GM15510 (cell line): ENCODE results near the gene L2HGDH.

Experiments
- POLR2A ChIP-seq: IDR thresholded peaks from 3 replicates; pipeline ENCODE4 v1.6.1; 2011; ENCODE audit warnings: borderline replicate concordance; ENCODE audit not compliant: insufficient read length; ENCODE audit errors: extremely low read depth

The L2HGDH gene

DNA sequence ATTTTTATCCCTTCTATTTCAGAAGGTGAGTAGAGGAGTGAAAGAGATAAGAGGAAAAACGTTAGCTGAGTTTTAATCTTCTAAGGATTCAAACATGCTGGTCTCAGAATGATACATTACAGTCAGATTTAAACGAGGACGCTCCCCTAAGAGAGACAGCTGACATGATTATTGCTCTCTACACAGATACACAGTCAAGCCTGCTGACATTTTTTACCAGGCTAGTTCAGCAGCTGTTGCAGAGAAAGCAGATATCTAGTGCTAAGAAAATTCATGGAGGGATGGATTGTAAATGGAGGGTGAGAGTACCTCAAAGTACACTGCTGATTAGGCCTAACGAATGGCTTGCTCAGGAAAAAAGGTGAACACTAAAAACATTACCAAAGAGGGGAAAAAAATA is 48.7 kb downstream of the L2HGDH start:
- no peak for TF ChIP-seq POLR2A

DNA sequence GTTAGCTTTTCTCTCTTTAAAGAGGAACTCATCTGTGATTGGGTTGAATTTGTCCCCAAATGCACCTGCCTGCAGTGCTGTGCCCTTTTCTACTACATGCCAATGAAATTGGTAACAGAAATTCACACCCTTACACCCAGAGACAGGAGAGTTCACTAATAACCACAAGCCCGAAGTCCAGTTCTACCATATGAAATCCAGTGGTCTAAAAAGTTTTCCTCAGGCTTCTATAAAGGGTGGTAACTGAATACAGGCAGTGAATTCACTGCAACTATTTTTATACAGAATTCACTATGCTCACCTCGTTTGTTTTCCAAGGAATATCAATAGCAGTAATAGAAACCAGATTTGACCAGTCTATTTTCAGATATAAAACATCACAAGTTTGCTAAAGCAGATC is 49.2 kb downstream of the L2HGDH start:
- no peak for TF ChIP-seq POLR2A

DNA sequence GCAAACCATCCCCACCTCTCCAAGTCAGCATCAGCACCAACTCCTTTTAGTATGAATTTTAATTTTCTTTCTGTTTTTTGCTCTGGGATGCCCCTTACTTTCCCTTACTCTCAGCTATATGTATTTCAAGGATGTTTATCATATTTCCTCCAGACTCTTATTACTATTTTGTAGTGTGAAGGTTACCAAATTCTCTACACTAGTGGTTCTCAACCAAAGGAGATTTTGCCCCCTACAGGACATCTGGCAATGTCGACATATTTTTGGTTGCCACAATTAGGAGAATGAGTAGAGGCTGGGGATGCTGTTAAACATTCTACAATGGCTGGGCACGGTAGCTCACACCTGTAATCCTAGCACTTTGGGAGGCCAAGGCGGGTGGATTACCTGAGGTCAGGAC is 51.5 kb downstream of the L2HGDH start:
- no peak for TF ChIP-seq POLR2A

DNA sequence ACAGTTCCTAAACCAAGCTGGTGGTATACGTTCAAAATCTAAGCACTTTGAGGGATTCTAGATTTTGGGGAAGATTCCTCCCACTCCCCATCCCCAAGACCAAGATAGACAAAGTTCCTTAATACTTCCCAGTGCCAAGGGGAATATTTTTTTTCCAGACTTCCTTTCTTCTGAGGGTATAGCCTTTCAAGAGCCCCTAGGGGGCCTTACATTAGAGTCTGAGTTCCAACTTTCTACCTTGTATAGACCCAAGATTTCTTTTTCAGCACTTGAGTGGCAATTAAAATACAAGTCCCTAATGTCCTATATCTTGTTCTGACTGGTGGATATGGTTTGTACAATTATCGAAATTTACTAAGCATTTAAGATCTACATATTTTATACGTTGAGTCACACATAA is 52.0 kb downstream of the L2HGDH start:
- TF ChIP-seq POLR2A = no peak

DNA sequence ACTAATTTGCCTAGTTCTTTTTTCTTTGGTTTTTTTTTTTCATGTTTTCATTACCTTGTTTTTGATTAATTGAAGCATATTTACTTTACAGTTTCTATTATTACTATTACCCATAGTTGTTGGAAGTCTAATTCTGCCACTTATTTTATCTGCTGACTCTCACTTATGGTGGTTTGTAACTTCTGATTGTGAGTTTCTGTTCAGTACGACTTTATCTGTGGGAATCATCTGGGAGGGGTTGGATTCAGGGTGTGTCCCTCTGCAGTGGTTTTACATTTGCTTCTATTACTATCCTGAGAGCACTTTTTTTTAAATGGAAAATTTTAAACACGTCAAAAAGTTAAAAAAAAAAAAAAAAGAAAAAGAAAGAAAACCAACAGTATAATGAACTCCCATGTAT is 54.3 kb downstream of the L2HGDH start:
- TF ChIP-seq POLR2A = no peak

DNA sequence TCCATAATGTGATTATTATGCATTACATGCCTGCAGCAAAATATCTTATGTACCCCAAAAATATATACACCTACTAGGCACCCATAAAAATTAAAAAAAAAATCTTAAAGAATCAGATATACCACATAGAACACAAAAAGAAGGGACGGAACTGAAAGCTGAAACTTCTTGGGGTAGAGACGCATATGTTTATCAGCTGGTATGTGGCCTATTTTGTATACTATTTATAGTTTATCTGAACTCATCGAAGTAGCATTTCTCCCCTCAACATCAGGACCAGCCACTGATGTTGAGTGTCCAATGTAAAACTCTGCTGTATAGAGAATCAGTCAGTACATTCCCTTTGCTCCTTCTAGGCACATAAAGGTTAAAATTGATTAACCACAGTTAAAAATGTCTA is 57.8 kb downstream of the L2HGDH start:
- TF ChIP-seq POLR2A = no peak

DNA sequence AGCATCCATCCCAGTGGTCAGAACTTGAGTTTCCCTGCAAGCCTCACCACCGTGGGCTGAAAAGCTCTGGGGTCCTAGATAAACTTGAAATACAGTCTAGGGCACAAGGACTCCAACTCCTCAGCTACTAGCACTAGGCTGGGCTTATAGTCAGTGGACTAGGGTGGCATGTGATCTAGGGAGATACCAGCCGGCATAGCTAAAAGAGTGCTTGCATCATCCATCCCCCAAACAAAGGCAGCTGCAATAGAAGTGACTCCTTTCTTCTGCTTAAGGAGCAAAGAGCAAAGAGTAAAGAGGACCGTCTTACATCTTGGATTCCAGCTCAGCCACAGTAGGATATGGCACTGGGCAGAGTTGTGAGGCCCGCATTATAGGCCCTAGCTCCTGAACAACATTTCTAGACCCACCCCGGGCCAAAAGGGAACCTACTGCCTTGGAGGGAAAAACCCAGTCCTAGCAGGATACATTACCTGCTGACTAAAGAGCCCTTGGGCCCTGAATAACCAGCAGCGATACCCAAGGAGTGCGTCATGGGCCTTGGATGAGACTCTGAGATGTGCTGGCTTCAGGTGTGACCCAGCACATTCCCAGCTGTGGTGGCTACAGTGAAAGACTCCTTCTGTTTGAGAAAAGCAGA is 62.8 kb downstream of the L2HGDH start:
- TF ChIP-seq POLR2A = no peak

DNA sequence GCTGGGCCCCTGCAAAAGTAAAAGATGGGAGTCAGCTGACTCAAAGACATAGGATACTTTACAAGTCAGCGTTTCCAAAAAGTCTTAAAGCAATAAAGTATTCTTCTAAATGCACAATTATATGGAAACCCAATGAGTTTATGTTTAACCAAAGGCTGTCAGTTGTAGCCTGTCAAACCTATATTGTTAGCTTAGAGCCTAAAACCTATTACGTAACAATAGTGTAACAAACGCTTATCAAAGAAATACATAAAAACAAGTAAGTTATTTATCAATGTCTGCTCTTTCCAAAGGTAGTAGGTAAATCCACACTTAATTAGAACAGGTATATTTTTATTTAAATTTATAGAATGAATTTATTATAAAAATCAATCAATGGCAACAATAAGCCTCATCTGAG is 64.8 kb downstream of the L2HGDH start:
- no peak for TF ChIP-seq POLR2A

DNA sequence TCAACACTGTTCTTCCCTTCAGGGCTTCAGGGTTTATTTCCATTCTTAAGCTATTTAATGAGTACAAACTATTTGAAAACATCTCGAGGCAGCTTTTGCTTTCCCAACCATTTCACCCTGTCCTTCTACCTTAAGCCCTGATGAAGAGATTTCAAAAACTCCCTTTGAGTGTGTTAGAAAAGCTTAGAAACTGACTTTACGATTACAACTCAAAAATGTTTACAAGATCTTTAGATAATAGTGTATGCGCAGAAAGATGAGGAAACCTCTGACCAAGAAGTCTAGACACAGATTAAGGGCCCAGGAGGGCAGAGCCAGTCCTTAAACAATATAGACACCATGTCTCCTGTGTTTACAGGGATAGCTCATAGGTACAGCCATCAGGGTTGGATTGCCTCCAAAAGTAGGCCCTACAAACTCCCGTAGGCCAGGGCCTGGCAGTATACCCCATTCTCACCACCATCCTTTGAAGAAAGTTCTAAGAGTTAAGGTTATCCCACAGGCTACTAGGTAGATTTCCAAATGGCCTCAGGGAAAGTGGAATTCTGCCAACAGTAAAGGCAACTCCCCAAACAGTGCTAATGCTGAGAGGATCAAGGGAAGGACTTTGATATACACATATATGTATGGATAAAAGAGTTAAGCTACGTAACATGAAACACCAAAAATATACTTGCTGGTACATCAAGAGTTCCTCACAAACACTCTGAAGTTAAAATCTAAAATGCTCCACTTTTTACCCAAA is 69.3 kb downstream of the L2HGDH start:
- no peak for TF ChIP-seq POLR2A

DNA sequence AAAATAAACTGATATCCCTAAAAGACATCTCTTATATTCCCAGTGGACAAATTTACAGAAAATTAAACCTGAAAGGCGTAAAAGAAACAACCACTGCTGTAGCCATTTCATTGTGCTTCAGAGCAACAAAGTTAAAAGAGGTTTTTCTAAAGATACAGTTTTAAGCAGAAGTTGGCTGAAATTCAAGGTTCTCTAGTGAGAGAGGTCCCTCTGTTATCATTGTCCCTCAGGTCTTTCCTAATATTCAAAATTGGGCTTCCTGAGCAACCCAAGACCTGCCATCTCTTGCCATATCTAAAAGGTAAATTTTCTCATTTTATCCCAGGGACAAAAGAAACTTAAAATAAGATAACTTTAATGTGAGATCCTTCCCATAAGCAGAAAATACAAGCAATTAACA is 69.9 kb downstream of the L2HGDH start:
- TF ChIP-seq POLR2A = no peak

DNA sequence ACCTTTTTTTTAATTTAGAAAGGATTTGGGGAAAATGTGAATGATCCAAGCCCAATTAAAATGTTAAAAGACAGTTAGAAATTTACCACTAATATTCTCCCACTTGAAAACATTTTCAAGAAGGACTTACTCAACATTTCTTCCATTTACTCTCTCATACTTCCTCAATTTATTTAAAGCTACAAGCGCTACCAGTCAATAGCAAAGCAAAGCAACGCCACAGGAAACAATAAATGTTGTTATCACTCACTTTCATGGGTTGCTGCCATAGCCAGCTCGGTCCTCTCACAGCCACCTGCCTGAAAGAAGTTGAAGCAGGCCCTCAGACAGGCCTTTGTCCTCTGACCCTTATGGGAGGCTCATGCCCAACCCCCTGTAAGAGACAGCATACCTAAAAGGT is 74.6 kb downstream of the L2HGDH start:
- TF ChIP-seq POLR2A = no peak

DNA sequence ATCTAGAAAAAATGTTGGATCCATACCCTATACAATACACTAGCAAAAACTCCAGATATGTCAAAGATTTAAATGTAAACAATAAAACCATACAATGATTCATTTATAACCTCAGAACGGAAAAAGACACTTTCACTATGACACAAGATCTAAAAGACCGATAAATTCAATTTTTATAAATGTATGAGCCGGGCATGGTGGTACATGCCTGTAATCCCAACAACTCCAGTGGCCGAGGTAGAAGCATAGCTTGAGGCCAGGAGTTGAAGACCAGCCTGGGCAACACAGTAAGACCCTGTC is 78.1 kb downstream of the L2HGDH start:
- TF ChIP-seq POLR2A = no peak

DNA sequence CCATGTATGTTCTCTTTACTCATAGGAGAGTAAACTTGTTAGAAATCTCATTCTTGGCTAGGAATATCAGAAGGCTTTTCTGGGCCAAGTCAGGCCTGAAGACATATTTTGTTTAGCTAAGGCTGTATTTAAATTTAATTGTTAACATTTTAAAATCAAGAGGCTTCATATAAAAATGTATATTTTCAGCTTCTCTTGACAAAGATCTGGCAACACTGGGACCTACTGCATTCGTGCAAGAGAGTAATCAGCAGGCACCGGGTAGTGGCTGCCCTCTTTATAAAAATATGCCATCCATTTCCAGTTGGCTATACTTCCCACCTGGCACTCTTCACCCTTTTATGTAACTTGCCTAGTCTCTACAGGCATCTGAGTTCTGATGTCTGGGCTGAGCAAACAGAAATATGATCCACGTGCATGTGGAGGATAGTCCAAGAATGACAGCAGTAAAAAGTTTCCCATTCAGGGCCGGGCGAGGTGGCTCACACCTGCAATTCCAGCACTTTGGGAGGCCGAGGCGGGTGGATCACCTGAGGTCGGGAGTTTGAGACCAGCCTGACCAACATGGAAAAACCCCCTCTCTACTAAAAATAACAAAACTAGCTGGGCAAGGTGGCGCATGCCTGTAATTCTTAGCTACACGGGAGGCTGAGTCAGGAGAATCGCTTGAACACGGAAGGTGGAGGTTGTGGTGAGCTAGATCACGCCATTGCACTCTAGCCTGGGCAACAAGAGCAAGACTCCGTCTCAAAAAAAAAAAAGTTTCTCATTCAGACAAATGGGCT is 78.7 kb downstream of the L2HGDH start:
- no peak for TF ChIP-seq POLR2A

DNA sequence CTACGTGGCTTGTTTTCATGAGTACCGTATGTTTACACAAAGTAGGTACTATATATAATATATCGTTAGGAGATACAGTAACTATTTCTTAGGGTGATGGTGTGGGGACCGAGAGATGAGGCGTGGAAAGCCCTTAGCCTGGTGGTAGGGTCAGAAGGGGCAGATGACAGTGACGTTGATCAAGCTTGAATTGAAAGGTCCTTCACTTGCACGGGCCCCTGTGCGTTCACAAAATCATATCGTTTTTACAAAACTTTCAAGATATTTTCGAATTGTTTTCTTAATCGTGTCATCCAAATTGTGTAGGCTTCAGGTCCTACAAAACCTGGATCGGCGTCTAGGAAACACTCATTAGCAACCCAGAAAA is 79.8 kb downstream of the L2HGDH start:
- TF ChIP-seq POLR2A = no peak

DNA sequence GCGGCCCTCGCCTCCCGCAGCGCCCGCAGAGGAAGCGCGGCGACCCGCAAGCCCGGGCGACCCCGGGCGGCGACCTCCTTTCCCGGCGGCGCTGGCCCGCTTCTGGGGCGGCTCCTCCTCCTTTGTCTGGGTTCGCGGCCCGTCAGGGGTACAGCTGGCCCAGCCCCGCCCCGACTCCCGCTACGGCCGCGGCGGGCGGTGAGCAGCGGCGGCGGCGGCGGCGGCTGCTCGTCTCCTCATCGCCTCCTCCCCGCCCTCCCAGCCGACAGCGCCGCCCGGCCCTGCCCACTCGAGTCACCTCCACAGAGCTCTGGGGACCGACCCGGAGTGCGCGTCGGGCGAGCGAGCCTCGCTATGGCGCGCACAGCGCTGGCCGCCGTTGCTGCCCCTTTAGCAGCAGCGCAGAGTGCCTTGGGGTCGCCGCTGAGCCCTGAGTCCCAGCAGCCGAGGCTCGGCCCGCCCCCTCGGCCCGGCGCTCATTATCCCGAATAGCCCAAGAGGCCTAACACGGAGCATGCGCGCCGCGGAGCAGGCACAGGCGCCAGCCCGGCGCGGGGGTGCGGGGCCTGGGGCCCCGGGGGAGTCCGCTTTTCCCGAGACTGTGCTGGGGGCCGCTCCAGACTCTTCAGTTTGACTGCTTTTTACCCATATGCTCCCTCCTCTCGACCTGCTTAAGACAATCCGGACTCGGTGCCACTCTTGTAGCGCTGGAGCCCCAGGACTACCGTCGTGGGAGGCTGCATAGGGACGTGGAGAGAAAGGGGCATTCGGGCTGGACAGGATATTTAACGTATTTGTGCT is 80.4 kb downstream of the L2HGDH start, which contains the start of gene SOS2:
SOS2 (minus strand) TSS at position 104 of the 801 bp plus-strand sequence. CDS start 295 bp downstream, outside the sequence.
- peak; percentile 78 for TF ChIP-seq POLR2A
